OCI-LY3 (cell line): ENCODE results near the gene STAC2.

Experiments
- H2AFZ ChIP-seq: fragments of 200-600, 300-600 bp; shearing (Covaris generic); 2 replicates; pipeline ENCODE4 v1.6.0; 2014; ENCODE audit warnings: antibody characterized with exemption, low read depth, low read length
- H3K27ac ChIP-seq: fragments of 200-600, 300-600 bp; sonication (generic); 2 replicates; pipeline ENCODE4 v1.5.1; 2014; ENCODE audit warnings: mild to moderate bottlenecking, low read length, moderate library complexity, mixed read lengths
- H3K27me3 ChIP-seq: fragments of 200-600, 300-600 bp; sonication (generic); 2 replicates; pipeline ENCODE4 v1.6.1; 2014; ENCODE audit warnings: low read depth, low read length, mixed read lengths
- H3K36me3 ChIP-seq: fragments of 200-600, 300-600 bp; sonication (generic); replicated peaks from 2 replicates; pipeline ENCODE3; 2014; ENCODE audit warnings: low read depth, low read length, mixed read lengths
- H3K4me1 ChIP-seq: fragments of 300-600, 200-600 bp; sonication (generic); 2 replicates; pipeline ENCODE4 v1.6.1; 2014; ENCODE audit warnings: low read length, mixed read lengths
- H3K4me2 ChIP-seq: fragments of 200-600, 300-600 bp; sonication (generic); 2 replicates; pipeline ENCODE4 v1.6.1; 2014; ENCODE audit warnings: low read length, mixed read lengths
- H3K4me3 ChIP-seq: fragments of 300-600, 200-600 bp; sonication (generic); 2 replicates; pipeline ENCODE4 v1.5.1; 2014; ENCODE audit warnings: antibody characterized with exemption, mild to moderate bottlenecking, low read length, moderate library complexity
- H3K79me2 ChIP-seq: fragments of 300-600, 200-600 bp; shearing (Covaris generic); 2 replicates; pipeline ENCODE4 v1.6.1; 2014; ENCODE audit warnings: mild to moderate bottlenecking, low read length, mixed read lengths
- H3K9ac ChIP-seq: fragments of 300-600, 200-600 bp; shearing (Covaris generic); 2 replicates; pipeline ENCODE4 v1.6.0; 2014; ENCODE audit warnings: mild to moderate bottlenecking, low read length, moderate library complexity
- H3K9me3 ChIP-seq: fragments of 200-600, 300-600 bp; shearing (Covaris generic); 2 replicates; pipeline ENCODE4 v1.6.1; 2014; ENCODE audit warnings: low read length, mixed read lengths; ENCODE audit not compliant: insufficient read depth
- H4K20me1 ChIP-seq: fragments of 200-600, 300-600 bp; sonication (generic); 2 replicates; pipeline ENCODE4 v1.6.1; 2016; ENCODE audit warnings: low read length, mixed read lengths; ENCODE audit not compliant: insufficient read depth
- EZH2phosphoT487 ChIP-seq: fragments of 200-600 bp; shearing (Covaris generic); IDR thresholded peaks from 2 replicates; pipeline ENCODE4 v1.6.1; 2018; ENCODE audit warnings: antibody characterized with exemption, mixed run types, low read depth
- TF ChIP-seq, protein P1 (sequence below): fragments of 200-600, 300-600 bp; sonication (generic); IDR thresholded peaks from 2 replicates; pipeline ENCODE4 v1.5.1; 2014; ENCODE audit warnings: antibody characterized with exemption, low read length, low read depth

Gene STAC2

DNA sequence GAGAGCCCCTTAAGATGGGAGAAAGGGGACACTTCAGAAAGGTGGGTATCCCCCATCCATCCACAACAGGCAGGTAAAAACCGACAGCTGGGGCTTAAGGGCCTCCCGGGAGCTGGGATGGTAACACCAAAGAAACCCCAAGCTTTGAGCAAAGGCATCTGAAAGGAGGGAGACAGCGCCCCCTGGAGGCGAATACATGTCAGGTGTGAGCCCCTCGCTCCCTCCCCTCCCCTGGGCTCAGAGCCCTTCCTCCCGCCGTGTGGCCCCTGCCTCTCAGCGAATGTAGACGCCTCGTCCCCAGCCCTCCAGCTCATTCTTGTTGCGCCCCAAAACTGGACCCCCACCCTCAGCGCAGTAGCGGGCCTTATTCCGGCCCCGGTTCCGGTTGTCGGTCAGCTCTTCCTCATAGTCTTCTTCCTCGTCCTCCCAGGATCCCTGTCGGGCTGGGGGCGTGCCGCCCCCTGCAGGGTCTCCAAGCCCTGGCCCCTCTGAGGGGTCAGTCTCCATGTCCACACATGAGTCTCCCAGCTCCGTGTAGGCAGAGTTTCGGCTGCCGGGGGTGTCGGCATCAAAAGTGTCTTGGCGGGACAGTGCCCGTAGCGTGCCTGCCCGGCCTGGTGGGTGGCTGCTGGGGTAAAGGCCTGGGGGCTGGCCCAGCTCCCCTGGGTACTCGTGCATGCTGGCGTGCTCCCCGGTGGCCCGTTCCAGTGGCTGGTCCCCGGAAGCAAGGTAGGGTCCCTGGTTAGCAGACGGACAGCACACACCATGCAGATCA is 50.6 kb downstream of the STAC2 start:
- Histone ChIP-seq H3K27ac (no peak overlapping the region), H3K36me3 (peaks cover 7% of the 10 kb centered on the region), H3K4me3 (no peak overlapping the region), H3K4me2 (no peak overlapping the region), H3K79me2 (no peaks in the 10 kb centered on the region), H3K27me3 (no peaks in the 10 kb centered on the region), H3K9me3 (no peaks in the 10 kb centered on the region), H3K9ac (no peak overlapping the region), H2AFZ (no peak overlapping the region), H3K4me1 (no peaks in the 10 kb centered on the region), H4K20me1 (no peaks in the 10 kb centered on the region; the same call in 1 of the 2 replicates)
- no peak for TF ChIP-seq EZH2phosphoT487
- TF ChIP-seq, protein P1, sequence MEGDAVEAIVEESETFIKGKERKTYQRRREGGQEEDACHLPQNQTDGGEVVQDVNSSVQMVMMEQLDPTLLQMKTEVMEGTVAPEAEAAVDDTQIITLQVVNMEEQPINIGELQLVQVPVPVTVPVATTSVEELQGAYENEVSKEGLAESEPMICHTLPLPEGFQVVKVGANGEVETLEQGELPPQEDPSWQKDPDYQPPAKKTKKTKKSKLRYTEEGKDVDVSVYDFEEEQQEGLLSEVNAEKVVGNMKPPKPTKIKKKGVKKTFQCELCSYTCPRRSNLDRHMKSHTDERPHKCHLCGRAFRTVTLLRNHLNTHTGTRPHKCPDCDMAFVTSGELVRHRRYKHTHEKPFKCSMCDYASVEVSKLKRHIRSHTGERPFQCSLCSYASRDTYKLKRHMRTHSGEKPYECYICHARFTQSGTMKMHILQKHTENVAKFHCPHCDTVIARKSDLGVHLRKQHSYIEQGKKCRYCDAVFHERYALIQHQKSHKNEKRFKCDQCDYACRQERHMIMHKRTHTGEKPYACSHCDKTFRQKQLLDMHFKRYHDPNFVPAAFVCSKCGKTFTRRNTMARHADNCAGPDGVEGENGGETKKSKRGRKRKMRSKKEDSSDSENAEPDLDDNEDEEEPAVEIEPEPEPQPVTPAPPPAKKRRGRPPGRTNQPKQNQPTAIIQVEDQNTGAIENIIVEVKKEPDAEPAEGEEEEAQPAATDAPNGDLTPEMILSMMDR: peak; percentile 75

DNA sequence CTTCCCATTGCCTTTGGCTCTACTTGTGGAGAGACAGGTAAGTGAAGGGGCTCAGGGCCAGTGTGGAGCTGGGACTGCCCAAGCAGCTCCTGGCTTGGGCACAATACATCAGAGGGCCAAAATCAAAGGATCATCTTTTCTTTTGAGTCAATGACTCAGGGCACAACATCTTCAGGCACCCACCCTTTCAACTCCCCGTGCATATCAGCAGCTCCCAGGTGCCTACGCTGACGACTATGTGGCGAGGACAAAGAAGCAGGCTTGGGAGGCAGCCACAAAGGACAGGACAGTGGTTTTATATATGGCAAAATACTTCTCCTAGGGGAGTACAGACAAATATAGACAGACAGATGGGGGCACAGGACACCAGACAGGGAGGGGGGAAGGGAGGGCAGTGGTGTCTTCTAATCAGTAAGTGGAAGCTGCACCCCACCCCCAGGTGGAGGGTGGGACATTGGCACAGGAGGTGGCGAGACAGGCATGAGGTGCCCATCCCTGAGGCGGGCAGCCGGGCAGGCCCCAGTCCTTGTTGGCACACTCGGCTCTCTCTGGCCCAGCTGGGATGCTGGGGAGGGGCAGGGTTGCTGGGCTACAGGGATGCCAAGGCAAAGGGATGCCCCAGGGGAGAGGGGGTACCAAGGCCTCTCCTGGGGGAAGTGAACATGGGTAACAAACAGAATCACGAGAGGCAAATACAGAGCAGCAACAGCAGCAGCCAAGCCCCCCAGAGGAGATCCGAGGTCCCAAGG is 52.0 kb downstream of the STAC2 start:
- TF ChIP-seq EZH2phosphoT487: no peak
- TF ChIP-seq, protein P1: no peak
- H3K9me3 ChIP-seq: no peaks in the 10 kb centered on the region
- H2AFZ ChIP-seq: no peak overlapping the region
- no peak overlapping the region for H3K4me2 ChIP-seq
- no peaks in the 10 kb centered on the region for H3K4me1 ChIP-seq
- H3K79me2 ChIP-seq: no peaks in the 10 kb centered on the region
- H3K27me3 ChIP-seq: no peaks in the 10 kb centered on the region
- H3K36me3 ChIP-seq: peaks cover 7% of the 10 kb centered on the region
- no peak overlapping the region for H3K9ac ChIP-seq
- no peak overlapping the region for H3K4me3 ChIP-seq
- H4K20me1 ChIP-seq: no peaks in the 10 kb centered on the region; the same call in 1 of the 2 replicates
- H3K27ac ChIP-seq: no peak overlapping the region

GRCh38 chr17:39173080-39173479 is 52.7 kb downstream of the STAC2 start:
- H4K20me1 ChIP-seq: no peaks in the 10 kb centered on the region; the same call in 1 of the 2 replicates
- no peak overlapping the region for H3K4me2 ChIP-seq
- H3K36me3 ChIP-seq: peaks cover 7% of the 10 kb centered on the region
- no peaks in the 10 kb centered on the region for H3K79me2 ChIP-seq
- H3K4me3 ChIP-seq: no peak overlapping the region
- no peaks in the 10 kb centered on the region for H3K4me1 ChIP-seq
- TF ChIP-seq, protein P1: no peak
- TF ChIP-seq EZH2phosphoT487: no peak
- no peak overlapping the region for H3K9ac ChIP-seq
- H3K9me3 ChIP-seq: no peaks in the 10 kb centered on the region
- no peaks in the 10 kb centered on the region for H3K27me3 ChIP-seq
- no peak overlapping the region for H2AFZ ChIP-seq
- H3K27ac ChIP-seq: no peak overlapping the region

DNA sequence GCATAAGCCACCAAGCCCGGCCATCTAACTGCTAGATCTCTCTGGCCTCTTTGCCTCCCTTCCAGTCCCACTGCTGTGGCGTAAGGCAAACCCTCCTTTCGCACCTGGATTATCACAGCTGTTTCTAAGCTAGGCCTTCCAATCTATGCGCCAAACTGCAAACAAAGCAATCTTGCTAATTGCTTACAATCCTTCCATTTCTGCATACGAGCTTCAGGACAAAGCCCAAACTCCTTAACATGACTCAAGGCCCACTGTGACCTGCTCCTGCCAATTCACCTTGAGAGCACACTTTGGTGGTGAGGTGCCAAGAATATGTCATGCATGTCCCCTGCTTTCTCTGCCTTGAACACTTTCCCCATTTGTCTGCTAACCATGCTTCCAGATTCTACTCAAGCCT is 53.8 kb downstream of the STAC2 start:
- peaks cover 7% of the 10 kb centered on the region for H3K36me3 ChIP-seq
- H3K9me3 ChIP-seq: no peaks in the 10 kb centered on the region
- H3K79me2 ChIP-seq: no peaks in the 10 kb centered on the region
- H3K4me3 ChIP-seq: no peak overlapping the region
- H4K20me1 ChIP-seq: no peaks in the 10 kb centered on the region; the same call in 1 of the 2 replicates
- no peak overlapping the region for H3K27ac ChIP-seq
- no peak overlapping the region for H3K9ac ChIP-seq
- H3K27me3 ChIP-seq: peaks cover 4% of the 10 kb centered on the region; the same call in 1 of the 2 replicates
- no peak overlapping the region for H2AFZ ChIP-seq
- H3K4me2 ChIP-seq: no peak overlapping the region
- no peaks in the 10 kb centered on the region for H3K4me1 ChIP-seq
- no peak for TF ChIP-seq EZH2phosphoT487
